HG02938 (cell line): ENCODE measurements around the gene KCNH6.

ENCODE experiments used
- ATAC-seq: cut with Tn5 transposase; IDR thresholded peaks from one replicate; pipeline ENCODE4 v1.9.1; 2021; ENCODE audit warnings: mild to moderate bottlenecking, moderate library complexity; ENCODE audit not compliant: unreplicated experiment

KCNH6 gene

DNA sequence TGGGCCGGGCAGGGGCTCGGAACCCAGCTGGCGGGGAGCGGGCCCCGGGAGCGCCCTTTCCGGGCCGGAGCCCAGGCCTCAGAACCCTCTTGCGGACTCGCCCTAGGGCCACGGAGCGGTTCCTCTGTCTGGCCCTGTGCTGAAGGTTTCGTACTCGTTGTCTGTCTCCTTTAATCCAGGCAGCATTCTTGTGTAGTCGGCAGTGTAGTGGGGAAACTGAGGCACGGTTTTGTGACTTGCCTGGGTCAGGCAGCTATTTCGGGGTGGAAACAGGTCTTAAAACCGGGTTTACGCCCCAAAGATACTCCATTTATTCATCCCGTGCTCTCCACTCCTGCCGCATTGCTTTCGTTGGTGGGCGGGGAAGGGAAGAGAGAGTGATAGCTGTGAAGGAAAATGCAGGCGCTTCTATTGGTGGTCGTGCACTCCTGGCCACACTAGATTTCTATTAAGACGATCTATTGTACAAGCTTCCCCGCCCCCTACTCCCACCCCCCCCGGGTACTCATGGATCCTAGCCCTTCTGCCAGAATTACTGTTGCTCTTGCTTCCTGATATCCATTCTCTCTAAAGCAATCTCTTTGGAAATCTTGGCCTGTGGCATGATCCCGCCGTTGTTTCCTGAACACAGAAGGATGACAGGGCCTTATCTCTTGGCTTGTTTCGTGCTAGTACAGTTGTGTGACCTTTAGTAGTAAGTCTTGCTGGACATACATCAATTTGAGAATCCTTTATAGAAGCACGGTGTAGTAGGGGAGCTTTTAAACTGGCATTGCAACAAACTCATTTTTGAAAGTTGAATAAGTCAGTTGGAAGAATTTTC, 27.9 kb downstream of the KCNH6 start:
- no peak for ATAC-seq

DNA sequence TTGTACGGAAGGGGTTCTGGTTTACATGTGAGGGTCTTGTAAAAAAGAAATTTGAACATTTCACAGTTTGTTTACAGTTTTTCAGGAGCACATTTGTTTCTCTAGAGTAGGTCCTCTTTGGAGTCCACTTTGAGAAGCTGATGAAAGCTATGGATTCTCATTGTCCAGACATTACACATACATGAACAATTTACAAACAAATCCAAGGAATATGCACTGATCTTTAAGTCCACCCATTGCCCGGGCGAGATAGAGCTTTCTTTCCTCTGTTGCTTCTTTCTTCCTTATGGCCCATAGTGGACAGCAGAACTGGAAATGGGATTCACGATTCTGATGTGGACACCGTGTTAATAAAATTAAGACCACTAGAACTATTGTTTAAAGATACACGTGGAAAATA, 29.1 kb downstream of the KCNH6 start:
- no peak for ATAC-seq

DNA sequence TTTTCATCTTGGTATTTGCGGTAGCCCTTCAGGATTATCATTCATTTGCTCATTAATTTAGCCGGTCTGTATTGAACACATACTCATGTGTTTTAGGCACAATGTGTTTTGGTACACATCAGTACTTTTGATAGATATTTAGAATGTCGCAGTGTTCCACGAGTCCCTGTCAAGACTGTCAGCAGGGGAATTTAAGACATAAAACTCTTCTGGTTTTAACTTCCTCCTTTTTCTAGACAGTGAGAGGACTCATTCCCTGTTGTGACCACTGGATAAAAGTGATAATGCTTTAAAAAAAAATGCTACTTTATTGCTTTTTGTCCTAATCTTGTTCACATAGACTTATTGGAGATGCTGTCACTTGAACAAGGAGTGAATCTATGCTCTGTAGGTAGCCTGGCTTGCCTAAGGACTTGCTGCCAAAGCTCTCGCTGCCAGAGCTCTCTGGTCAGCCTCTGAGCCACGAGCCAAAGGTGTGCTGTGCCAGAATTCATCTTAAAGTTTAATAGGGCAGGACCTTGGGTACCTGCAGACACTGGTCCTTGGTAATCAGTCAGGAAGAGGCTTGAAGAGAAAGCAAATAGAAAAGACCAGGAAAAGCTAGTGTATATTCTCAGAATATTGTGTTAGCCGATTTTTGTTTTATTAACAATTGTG, 32.5 kb downstream of the KCNH6 start:
- no peak for ATAC-seq

DNA sequence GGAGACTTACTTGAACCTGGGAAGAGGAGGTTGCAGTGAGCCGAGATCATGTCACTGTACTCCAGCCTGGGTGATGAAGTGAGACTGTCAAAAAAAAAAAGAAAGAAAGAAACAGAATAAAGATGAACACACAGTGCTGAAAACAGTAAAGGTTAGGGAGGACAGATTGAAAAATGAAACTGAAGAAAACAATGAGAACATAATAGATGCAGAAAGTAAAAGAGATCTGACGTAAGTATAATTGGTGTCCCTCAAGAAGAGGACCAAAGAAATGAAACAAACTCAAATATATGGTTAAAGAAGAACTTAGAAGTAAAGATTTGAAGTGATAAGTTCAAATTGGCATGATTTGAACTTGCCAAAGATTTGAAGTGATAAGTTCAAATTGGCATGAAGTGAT, 34.3 kb downstream of the KCNH6 start:
- no peak for ATAC-seq

DNA sequence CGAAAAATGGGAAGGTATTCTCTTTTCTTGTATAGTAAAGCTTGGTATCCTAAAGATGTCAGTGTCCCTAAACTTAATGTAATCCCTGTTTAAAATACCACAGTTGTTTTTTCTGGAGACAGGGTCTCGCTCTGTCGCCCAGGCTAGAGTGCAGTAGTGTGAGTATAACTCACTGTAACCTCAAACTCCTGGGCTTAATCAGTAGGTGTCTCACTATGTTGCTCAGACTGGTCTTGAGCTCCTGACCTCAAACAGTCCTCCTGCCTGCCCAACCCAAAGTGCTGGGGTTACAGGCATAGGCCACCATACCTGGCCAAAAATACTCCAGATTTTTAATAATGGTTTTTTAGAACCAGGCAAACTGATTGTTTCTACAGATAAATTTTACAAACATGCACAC, 35.3 kb downstream of the KCNH6 start:
- ATAC-seq = no peak

DNA sequence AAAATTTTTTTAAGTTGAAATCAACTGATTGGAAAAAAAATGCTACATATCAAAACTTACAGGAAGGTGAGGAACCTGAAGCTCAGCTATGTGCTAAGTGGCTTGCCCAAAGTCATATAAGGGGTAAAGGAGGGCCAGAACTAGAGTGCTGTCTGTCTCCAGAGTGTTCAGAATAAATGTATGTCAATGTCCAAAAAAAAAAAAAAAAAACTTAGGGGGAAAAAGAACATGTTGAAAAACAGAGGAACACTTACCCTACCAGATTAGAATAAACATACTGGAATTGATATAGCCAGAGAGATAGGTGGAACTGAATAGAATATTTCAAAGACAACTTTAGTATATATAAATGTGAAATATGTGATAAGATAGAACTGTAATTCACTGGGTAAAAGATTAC, 38.7 kb downstream of the KCNH6 start:
- ATAC-seq = no peak

DNA sequence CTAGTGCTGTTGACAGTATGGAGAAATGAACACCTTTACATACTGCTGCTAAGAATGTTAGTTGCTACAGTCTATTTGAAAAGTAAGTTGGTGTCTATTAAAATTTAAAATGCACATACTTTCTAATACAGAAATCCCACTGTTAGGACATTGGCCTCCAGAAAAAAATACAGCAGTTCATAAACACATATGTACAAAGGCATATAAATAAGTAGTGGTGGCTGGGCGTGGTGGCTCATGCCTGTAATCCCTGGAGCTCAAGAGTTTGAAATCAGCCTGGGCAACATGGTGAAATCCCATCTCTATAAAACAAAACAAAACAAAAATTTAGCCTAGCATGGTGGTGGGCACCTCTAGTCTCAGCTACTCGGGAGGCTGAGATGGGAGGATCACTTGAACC, 40.2 kb downstream of the KCNH6 start:
- ATAC-seq = no peak

DNA sequence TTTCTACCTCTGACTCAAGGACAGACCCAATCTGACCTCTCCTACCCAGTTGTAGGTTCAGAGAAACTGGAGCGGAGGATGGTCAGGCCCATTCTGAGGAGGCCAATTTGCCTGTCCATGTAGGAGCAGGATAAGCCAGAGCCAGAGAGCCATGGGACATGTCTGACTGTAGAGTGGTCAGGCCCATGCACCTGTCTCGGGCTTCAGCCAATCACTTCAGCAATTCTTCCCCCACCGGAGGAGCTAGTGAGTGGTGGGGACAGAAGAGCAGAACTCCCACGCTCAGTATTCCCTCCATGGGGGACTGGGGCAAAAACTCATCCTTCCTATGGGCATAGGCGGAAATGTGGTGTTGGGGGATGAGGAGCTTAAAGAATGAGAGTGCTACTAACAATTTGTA, 41.4 kb downstream of the KCNH6 start:
- no peak for ATAC-seq

DNA sequence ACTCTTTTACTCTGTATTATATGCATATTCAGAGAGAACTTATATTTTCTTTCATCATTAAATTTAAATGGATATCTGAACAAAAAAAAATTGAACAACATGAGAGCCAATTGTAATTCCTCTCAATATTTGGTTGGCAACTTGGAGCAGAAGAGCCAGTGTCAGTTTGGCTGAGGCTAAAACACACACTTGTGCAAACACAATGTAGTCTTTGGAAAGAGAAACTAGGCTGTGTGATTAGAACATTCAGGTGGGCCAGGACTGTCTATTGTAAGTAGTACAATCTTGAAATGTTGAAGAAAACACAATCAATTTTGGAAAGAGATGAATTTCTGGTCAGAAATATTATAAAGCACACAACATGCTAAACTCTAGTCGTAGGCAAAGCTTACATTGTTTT, 44.1 kb downstream of the KCNH6 start:
- ATAC-seq = no peak

DNA sequence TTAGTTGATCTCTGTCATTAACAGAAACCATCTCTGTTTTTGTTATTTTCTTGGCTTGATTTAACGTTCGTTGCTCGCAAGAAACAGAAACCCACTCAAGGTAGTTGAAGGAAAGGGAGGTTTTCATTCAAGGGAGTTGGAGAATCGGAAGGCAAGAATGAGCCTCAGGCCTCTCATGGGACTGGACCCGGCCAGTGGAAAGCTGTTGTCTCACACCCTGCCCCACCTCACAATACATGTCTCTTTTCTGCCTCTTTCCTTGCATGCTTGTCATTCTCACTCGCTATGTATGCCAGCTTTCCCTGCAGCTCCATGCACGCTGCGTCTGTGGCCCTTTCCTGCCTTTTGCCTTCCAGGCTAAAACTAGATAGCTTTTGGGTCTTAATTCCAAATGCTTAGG, 45.4 kb downstream of the KCNH6 start:
- no peak for ATAC-seq

DNA sequence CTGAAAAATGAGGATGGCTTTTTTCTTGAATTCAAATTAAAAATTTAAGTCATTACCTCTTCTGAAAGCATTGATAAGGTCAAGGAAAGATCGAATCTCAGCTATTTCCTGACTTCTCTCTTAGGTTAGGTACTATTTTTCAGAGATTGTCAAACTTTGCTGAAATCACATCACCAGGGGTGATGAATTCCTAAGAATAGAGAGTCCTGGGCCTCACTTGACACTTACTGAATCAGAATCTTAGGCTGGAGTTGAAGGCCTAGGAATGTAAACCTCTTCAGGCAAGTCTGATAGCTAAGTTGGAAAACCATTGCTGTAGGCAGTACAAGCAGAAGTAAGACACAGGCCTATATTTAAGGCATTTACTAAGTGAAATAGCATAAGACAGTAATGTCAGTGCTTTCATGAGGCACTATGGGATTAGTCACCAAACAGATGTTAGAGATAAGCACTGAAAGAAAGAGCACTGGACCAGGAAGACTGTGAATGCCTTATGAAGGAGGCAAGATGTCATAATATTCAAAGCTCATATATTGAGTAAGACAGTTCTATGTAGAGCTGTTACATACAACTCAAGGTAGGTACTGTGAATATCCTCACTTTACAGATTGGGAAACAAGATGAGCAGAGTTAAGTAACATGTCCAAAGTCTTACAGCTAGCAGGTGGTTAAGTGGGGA, 48.6 kb downstream of the KCNH6 start:
- ATAC-seq = no peak

DNA sequence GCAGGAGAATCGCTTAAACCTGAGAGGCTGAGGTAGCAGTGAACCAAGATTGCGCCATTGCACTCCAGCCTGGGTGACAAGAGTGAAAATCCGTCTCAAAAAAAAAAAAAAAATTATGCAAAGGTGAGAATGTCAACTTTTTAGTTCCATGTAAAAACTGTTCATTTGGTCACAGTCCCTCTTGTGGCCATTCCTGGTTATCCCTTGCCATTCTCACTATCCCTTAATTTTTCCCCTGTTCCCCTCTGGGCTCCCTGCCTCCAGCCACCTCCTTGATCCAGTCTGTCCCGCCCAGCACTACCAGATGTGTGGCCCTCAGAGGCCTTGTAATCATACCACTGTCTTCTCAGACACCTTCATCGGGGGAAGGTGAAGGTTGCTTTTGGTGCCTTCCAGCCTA, 50.5 kb downstream of the KCNH6 start:
- no peak for ATAC-seq

DNA sequence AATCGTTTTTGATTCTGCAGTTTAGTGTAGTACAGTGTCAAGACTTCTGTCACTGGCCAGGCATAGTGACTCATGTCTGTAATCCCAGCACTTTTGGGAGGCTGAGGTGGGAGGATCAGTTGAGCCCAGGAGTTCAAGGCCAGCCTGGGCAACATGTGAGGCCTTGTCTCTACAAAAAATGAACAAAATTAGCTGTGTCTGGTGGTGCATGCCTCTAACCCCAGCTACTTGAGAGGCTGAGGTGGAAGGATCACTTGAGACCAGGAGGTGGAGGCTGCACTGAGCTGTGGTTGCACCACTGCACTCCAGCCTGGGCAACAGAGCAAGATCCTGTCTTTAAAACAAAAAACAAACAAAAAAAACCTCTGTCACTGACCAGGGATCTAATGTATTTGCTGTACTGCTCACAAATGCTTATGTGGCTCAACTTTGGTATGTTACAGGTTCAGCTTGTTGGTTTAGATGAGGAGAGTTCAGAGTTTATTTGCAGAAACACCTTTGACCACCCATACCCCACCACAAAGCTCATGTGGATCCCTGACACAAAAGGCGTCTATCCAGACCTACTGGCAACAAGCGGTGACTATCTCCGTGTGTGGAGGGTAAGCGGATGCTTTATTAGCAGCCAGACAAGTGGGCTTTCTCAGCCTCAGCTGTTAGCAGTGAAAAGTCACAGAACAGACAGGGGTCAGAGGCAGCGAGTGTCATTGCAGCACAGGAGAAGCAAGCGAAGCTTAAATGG, 55.0 kb downstream of the KCNH6 start:
- ATAC-seq = no peak

DNA sequence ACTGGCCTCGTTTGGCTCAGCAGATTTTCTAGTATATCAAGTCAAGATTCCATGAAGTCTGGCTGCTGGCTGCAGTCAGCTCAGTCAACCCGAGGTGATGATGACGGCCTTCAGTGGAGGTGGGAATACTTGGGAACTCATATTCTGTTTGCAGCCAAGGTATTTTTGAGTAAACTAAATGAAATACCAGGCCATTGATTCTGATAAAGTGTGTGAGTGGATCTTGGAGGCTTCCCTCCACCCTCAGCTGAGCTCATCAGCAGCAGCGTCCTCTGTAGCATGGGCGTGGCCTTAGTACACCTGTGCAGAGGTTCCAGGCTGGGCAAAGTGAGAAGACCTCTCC, 55.6 kb downstream of the KCNH6 start:
- ATAC-seq = no peak

DNA sequence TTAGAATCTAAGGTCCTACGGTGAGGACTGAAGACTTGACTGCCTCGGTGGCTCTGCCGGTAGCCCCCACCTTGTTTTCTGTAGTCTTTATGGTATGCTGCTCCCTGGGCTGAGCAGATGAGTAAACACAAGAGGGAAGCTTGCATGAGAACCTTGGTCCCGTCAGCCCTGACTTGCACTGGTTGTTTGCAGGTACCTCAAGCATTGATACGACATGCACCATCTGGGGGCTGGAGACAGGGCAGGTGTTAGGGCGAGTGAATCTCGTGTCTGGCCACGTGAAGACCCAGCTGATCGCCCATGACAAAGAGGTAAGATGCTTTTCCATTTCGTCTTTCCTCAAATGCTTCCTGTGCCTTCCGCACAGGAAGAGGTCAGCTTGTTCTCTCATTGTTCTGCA, 56.5 kb downstream of the KCNH6 start:
- no peak for ATAC-seq

DNA sequence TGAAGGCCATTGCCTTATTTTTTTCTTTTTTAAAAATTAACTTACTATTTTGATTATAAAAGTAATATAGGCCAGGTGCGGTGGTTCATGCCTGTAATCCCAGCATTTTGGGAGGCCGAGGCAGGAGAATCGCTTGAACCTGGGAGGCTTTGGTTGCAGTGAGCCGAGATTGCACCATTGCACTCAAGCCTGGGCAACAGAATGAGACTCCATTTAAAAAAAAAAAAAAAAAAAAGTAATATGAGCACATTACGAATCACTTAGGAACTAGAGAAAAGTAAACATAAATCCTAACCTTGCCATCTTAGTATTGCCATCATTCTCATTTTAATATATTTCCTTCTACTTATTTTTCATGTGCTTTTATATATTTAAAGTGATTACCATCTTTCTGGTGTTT, 64.6 kb downstream of the KCNH6 start:
- no peak for ATAC-seq

DNA sequence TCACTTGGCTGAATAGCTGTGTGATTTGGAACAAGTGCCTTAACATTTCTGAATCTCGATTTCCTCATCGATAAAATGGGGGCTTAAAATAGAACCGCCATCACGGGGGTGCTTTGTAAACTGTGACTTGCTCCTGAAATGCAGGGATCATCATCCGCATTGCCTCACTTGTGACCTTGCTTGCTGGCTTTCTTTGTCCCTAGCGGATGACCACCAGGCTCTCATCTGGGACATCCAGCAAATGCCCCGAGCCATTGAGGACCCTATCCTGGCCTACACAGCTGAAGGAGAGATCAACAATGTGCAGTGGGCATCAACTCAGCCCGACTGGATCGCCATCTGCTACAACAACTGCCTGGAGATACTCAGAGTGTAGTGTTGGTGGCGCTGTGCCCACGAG, 65.6 kb downstream of the KCNH6 start:
- no peak for ATAC-seq

DNA sequence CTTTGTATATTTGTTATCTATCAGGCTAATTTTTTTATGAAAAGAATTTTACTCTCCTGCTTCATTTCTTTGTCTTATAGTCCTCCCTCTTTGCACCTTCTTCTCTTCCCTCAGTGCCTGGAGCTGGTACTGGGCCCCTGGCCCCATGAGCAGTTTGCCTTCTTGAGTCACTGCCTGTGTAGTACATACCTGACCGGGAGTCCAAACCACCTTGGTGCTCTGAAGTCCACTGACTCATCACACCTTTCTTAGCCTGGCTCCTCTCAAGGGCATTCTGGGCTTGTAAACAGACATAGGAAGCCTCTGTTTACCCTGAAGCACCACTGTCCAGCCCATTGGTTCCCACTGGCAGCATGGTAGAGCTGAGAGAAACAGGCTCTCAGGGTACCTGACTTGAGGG, 66.5 kb downstream of the KCNH6 start:
- ATAC-seq = no peak

DNA sequence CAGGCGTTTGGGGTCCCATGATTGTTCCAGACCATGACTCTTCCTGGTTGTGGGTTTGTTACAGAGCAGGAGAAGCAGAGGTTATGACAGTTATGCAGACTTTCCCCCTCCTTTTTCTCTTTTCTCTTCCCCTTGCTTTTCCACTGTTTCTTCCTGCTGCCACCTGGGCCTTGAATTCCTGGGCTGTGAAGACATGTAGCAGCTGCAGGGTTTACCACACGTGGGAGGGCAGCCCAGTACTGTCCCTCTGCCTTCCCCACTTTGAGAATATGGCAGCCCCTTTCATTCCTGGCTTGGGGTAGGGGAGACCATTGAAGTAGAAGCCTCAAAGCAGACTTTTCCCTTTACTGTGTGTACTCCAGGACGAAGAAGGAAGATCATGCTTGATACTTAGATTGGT, 69.6 kb downstream of the KCNH6 start:
- ATAC-seq = no peak

DNA sequence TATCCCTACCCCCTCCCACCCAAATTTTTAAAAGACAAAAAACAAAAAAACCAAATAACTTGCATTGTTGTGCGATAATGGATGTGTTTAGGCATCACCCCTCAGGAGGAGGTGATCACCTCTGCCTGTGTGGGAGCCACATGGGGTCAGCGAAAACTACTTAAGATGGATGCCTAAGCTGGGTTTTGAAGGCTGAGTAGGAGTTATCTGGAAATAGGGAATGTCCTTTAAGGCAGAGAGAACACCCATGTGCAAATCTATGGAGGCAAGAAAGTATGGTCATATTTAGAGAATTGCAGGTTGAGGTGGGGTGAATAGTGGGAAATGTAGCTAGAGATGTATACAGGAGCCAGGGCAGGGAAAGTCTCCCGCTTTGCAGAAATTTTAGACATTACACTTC, 72.0 kb downstream of the KCNH6 start:
- ATAC-seq = no peak
